ENCODE data around the gene CCDC148.

Gene CCDC148

GRCh38 chr2:158412206-158412605, 44.3 kb downstream of the CCDC148 start:
- DNase-seq (ENCODE audit: low spot score), result no peak
- no peak for TF ChIP-seq CTCF (IDR thresholded peaks at IDR 0.05; ENCODE audit: extremely low read depth, missing control alignments)

DNA sequence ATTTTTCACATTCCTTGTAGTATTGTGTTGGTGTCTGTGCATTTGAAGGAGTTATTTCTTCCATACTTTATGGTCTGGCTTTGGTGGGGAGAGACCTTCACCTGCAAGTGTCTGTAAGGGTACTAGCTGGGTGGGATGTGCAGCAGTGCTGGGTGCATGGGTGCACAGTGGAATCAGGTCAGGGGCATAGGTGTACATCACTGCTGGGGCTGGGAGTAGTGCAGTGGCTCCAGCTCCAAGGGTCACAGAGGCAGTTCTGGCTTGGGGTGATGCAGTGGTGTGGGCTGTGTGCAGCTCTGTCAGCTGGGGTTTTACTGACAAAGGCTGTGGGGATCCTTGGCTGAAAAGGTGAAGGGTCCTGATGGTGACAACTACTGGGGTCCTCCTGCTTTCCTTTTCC, 44.8 kb downstream of the CCDC148 start:
- TF ChIP-seq CTCF (IDR thresholded peaks at IDR 0.05; ENCODE audit: extremely low read depth, missing control alignments), result no peak
- DNase-seq (ENCODE audit: low spot score), result no peak

- no peak for DNase-seq (ENCODE audit: low spot score)
- TF ChIP-seq CTCF (IDR thresholded peaks at IDR 0.05; ENCODE audit: extremely low read depth, missing control alignments), result no peak
These were observed 46.4 kb downstream of the CCDC148 start for GRCh38 chr2:158410132-158410531.

- DNase-seq (ENCODE audit: low spot score), result no peak
- TF ChIP-seq CTCF (IDR thresholded peaks at IDR 0.05; ENCODE audit: extremely low read depth, missing control alignments), result no peak
These were observed 49.5 kb downstream of the CCDC148 start for GRCh38 chr2:158407031-158407430.

- no peak for TF ChIP-seq CTCF (IDR thresholded peaks at IDR 0.05; ENCODE audit: extremely low read depth, missing control alignments)
- DNase-seq (ENCODE audit: low spot score), result no peak
These were observed 51.2 kb downstream of the CCDC148 start for GRCh38 chr2:158405341-158405740.

- no peak for TF ChIP-seq CTCF (IDR thresholded peaks at IDR 0.05; ENCODE audit: extremely low read depth, missing control alignments)
- peak; percentile 6 for DNase-seq (ENCODE audit: low spot score)
These were observed 53.3 kb downstream of the CCDC148 start for GRCh38 chr2:158403237-158403636.

DNA sequence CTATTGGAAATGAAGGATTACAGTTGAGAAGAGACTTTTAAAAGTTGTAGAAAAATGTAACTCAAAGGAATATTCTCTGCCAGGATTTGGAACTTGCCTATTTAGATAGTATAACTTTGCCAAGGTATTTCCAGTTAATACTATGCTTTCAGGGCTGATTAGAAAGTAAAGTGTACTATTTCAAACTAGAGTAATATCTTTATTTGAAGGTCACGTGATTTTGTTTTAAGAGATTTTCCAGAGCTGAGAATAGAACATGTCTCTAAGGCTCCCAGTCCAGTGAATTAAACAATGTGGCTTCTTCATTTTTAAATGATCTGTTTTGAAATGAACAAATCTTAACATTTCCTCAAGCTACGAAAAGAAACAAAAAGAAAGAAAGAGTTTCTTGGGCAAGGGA, 53.9 kb downstream of the CCDC148 start:
- TF ChIP-seq CTCF (IDR thresholded peaks at IDR 0.05; ENCODE audit: extremely low read depth, missing control alignments), result no peak
- DNase-seq (ENCODE audit: low spot score), result no peak

Measured in GM20000 (cell line).